ENCODE measurements around the gene MED6. TPM values are rescaled to one million over a fixed set of nuclear protein-coding genes. Genes with fewer than 3 reads are reported as not detected.

The MED6 gene
- total RNA-seq, 1 donor from 2014 or later, result 26.5 TPM

GRCh38 chr14:70643967-70644366, 43.5 kb upstream of the MED6 start:
- no peaks in the 10 kb centered on the region for H3K36me3 Mint-ChIP-seq (ENCODE audit: low read depth)
- no peaks in the 10 kb centered on the region for H3K9me3 Mint-ChIP-seq (ENCODE audit: low read depth)
- H3K27ac Mint-ChIP-seq (ENCODE audit: unreplicated experiment), result no peak overlapping the region
- DNase-seq (ENCODE audit: low spot score), result no peak
- H3K27me3 Mint-ChIP-seq (ENCODE audit: low read depth), result peaks cover 15% of the 10 kb centered on the region
- no peak for TF ChIP-seq CTCF (IDR thresholded peaks at IDR 0.05)
- no peak overlapping the region for H3K4me3 Mint-ChIP-seq (ENCODE audit: unreplicated experiment)
- peaks cover 20% of the 10 kb centered on the region for H3K4me1 Mint-ChIP-seq (ENCODE audit: low read depth)

- Mint-ChIP-seq H3K9me3 (ENCODE audit: low read depth) (no peaks in the 10 kb centered on the region), H3K36me3 (ENCODE audit: low read depth) (no peaks in the 10 kb centered on the region), H3K4me3 (ENCODE audit: unreplicated experiment) (peak overlapping the region; percentile 80), H3K27me3 (ENCODE audit: low read depth) (peaks cover 25% of the 10 kb centered on the region), H3K27ac (ENCODE audit: unreplicated experiment) (no peak overlapping the region), H3K4me1 (ENCODE audit: low read depth) (peaks cover 20% of the 10 kb centered on the region)
- no peak for TF ChIP-seq CTCF (IDR thresholded peaks at IDR 0.05)
- no peak for DNase-seq (ENCODE audit: low spot score)
Measured at GRCh38 chr14:70642303-70643235, 42.1 kb upstream of the MED6 start.

- H3K9me3 Mint-ChIP-seq (ENCODE audit: low read depth), result no peaks in the 10 kb centered on the region
- H3K4me3 Mint-ChIP-seq (ENCODE audit: unreplicated experiment), result peak within 1 kb of the TSS; percentile 80
- H3K36me3 Mint-ChIP-seq (ENCODE audit: low read depth), result no peaks in the 10 kb centered on the region
- H3K4me1 Mint-ChIP-seq (ENCODE audit: low read depth), result peaks cover 20% of the 10 kb centered on the region
- peak within 1 kb of the TSS; percentile 28 for H3K27ac Mint-ChIP-seq (ENCODE audit: unreplicated experiment)
- DNase-seq (ENCODE audit: low spot score), result no peak
- TF ChIP-seq CTCF (IDR thresholded peaks at IDR 0.05), result no peak
- H3K27me3 Mint-ChIP-seq (ENCODE audit: low read depth), result peaks cover 30% of the 10 kb centered on the region
Measured at GRCh38 chr14:70641548-70642302, 41.3 kb upstream of the MED6 start, which contains the start of gene TTC9. TTC9 (plus strand) TSS chr14:70641916; CDS start chr14:70642130, 214 bp downstream.

- no peak for DNase-seq (ENCODE audit: low spot score)
- Mint-ChIP-seq H3K27ac (ENCODE audit: unreplicated experiment) (peak overlapping the region; percentile 28), H3K36me3 (ENCODE audit: low read depth) (peaks cover 2% of the 10 kb centered on the region), H3K9me3 (ENCODE audit: low read depth) (peaks cover 2% of the 10 kb centered on the region), H3K4me1 (ENCODE audit: low read depth) (peaks cover 20% of the 10 kb centered on the region), H3K27me3 (ENCODE audit: low read depth) (peaks cover 35% of the 10 kb centered on the region), H3K4me3 (ENCODE audit: unreplicated experiment) (peak overlapping the region; percentile 75)
- TF ChIP-seq CTCF (IDR thresholded peaks at IDR 0.05), result no peak
Measured at GRCh38 chr14:70640938-70641547, 40.6 kb upstream of the MED6 start.

GRCh38 chr14:70638416-70638815, 38.0 kb upstream of the MED6 start:
- peaks cover 2% of the 10 kb centered on the region for H3K36me3 Mint-ChIP-seq (ENCODE audit: low read depth)
- no peak overlapping the region for H3K4me3 Mint-ChIP-seq (ENCODE audit: unreplicated experiment)
- no peak overlapping the region for H3K27ac Mint-ChIP-seq (ENCODE audit: unreplicated experiment)
- no peak for TF ChIP-seq CTCF (IDR thresholded peaks at IDR 0.05)
- peaks cover 17% of the 10 kb centered on the region for H3K4me1 Mint-ChIP-seq (ENCODE audit: low read depth)
- DNase-seq (ENCODE audit: low spot score), result no peak
- peaks cover 44% of the 10 kb centered on the region for H3K27me3 Mint-ChIP-seq (ENCODE audit: low read depth)
- H3K9me3 Mint-ChIP-seq (ENCODE audit: low read depth), result peaks cover 2% of the 10 kb centered on the region
